H1 (cell line): ENCODE results near the gene SYNRG. TPM values are rescaled to one million over a fixed set of nuclear protein-coding genes. Genes with fewer than 3 reads are reported as not detected.

ENCODE experiments used
- CHD7 ChIP-seq: fragments of 300-600 bp; sonication (generic); IDR thresholded peaks from 2 replicates; pipeline ENCODE4 v1.7.1; 2012; ENCODE audit warnings: low read length, moderate library complexity, mild to moderate bottlenecking, inconsistent platforms; ENCODE audit not compliant: insufficient replicate concordance
- polyA plus RNA-seq, 7 experiments: library from polyadenylated mRNA; depleted of rRNA in 3 of 7; stranded (reverse) in 5 of 7; unstranded in 2 of 7; fragments of >200 nt in 5 of 7; fragments of 200-250 nt in 2 of 7; gene quantifications; 1 replicate in 5 of 7; 2 replicates in 1 of 7; 4 replicates in 1 of 7; pipeline versions ENCODE4 v1.2.1 to v1.2.3, GENCODE V29; 2011 to 2013; ENCODE audit warnings: missing spikeins in 2 of 7, mixed read lengths in 2 of 7
- total RNA-seq: library from RNA; stranded (reverse); fragmentation: NEBNext Ultra II Directional; extraction: Animal tissue kit (Norgen Biotek cat#: 25700); gene quantifications from 2 replicates; pipeline ENCODE4 v1.2.1, GENCODE V29; 2021

The SYNRG gene
- total and polyA plus RNA-seq, 2 of the 8 experiments (the other 6 are each of a cell fraction or from before 2014, with no cell fraction given) = 7.7 to 31.7 TPM

- TF ChIP-seq CHD7 = no peak
Measured at GRCh38 chr17:37480427-37480826, 128.8 kb downstream of the SYNRG start (continued).
